Nephron (organoid): ENCODE data around the gene OPA1.

ENCODE experiments used
- H3K27ac Mint-ChIP-seq, 3 experiments: 2 replicates each; pipeline ENCODE4 v1.8.0; 2020; ENCODE audit warnings: mixed read lengths in 3 of 3, mild to moderate bottlenecking in 2 of 3, moderate library complexity in 1 of 3
- H3K27me3 Mint-ChIP-seq: 2 replicates; pipeline ENCODE4 v1.8.0; 2021; ENCODE audit warnings: low read depth, mild to moderate bottlenecking, moderate library complexity, mixed read lengths
- H3K36me3 Mint-ChIP-seq: 2 replicates; pipeline ENCODE4 v1.8.0; 2020; ENCODE audit warnings: low read depth, mixed read lengths
- H3K4me1 Mint-ChIP-seq: 2 replicates; pipeline ENCODE4 v1.8.0; 2020; ENCODE audit warnings: mixed read lengths
- H3K4me3 Mint-ChIP-seq, 3 experiments: 2 replicates each; pipeline ENCODE4 v1.8.0; 2020; ENCODE audit warnings: mild to moderate bottlenecking in 3 of 3, mixed read lengths in 3 of 3, moderate library complexity in 2 of 3
- H3K9me3 Mint-ChIP-seq: 2 replicates; pipeline ENCODE4 v1.8.0; 2020; ENCODE audit warnings: mixed read lengths
- TF ChIP-seq, protein P1 (sequence below), 3 experiments: fragments of 200-600 bp; sonication (generic); IDR thresholded peaks; one replicate each; pipeline ENCODE4 v1.5.0; 2021; ENCODE audit warnings: antibody characterized with exemption in 3 of 3; ENCODE audit not compliant: unreplicated experiment in 3 of 3

The OPA1 gene

DNA sequence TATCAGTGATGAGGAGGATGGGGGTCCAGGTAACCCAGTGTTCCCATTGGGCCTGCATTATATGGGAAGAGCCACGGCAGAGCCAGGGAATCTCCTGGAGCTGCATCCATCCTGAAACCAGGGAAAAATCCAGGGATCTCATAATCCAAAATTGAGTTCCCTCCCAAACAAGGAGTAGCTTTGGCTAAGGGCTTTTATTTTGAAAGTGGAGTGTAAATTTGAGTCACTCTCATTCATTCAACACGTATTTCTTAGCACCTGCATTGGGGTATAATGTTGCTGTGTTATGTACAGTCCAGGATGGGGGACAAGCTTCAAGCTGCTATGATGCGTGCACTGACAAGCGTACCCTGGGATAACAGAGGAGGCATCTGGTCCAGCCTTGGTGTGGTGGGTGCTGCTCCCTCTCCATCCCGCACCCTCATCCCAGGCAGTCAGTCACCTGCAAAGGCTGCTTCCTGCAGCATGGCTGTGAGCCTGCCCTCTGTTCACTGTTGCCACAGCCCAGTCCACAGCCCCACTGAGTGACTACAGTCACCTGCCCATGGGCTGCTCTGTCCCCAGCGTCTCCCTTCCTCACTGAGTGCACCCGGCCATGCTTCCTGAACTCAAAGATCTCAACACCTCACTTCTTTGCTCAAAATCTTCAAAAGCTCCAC is 135.6 kb downstream of the OPA1 start:
- TF ChIP-seq, protein P1, sequence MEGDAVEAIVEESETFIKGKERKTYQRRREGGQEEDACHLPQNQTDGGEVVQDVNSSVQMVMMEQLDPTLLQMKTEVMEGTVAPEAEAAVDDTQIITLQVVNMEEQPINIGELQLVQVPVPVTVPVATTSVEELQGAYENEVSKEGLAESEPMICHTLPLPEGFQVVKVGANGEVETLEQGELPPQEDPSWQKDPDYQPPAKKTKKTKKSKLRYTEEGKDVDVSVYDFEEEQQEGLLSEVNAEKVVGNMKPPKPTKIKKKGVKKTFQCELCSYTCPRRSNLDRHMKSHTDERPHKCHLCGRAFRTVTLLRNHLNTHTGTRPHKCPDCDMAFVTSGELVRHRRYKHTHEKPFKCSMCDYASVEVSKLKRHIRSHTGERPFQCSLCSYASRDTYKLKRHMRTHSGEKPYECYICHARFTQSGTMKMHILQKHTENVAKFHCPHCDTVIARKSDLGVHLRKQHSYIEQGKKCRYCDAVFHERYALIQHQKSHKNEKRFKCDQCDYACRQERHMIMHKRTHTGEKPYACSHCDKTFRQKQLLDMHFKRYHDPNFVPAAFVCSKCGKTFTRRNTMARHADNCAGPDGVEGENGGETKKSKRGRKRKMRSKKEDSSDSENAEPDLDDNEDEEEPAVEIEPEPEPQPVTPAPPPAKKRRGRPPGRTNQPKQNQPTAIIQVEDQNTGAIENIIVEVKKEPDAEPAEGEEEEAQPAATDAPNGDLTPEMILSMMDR (IDR thresholded peaks at IDR 0.05; ENCODE audit: unreplicated experiment in 3 of 3): no peak
- H3K9me3 Mint-ChIP-seq: no peaks in the 10 kb centered on the region
- no peaks in the 10 kb centered on the region for H3K4me1 Mint-ChIP-seq
- peaks cover 38% of the 10 kb centered on the region for H3K27me3 Mint-ChIP-seq
- no peak overlapping the region for H3K4me3 Mint-ChIP-seq
- no peaks in the 10 kb centered on the region for H3K36me3 Mint-ChIP-seq
- no peak overlapping the region for H3K27ac Mint-ChIP-seq

DNA sequence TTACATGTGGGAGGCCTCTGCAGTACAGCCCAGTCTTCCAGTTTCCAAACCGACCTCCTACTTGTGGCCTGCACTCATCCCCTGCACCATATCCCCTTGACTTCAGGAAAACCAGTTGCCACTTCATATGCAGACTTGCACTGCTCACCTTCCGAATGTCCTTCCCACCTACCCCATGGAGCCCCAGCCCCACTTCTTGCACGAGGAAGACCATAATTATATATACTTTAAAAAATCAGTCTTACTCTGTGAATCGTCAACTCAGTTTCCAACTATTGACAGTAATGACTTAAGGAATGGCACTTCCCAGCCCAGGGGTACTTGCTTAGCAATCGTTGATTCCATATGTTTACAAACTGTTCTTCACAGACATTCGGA is 136.1 kb downstream of the OPA1 start:
- no peaks in the 10 kb centered on the region for H3K4me1 Mint-ChIP-seq
- no peaks in the 10 kb centered on the region for H3K36me3 Mint-ChIP-seq
- H3K4me3 Mint-ChIP-seq: no peak overlapping the region
- no peaks in the 10 kb centered on the region for H3K9me3 Mint-ChIP-seq
- no peak overlapping the region for H3K27ac Mint-ChIP-seq
- H3K27me3 Mint-ChIP-seq: peaks cover 43% of the 10 kb centered on the region
- TF ChIP-seq, protein P1 (IDR thresholded peaks at IDR 0.05; ENCODE audit: unreplicated experiment in 3 of 3): no peak

DNA sequence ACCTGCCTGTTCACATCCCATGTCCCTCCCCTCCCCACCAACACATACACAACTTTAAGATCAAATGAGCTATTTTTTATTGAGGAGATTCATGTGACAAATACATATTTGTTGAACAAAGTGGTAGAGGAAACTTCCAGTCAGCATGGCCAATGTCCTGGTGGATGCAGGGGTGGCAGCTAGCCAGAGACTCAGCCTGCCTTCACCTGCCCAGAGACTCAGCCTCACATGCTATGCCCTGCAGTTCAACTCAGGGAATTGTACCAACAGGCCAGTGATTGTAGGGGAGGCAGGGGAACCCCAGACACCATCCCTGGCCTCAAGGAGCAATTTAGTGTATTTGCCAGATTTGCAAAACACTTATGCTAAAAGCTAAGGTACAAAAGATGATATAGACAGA is 136.6 kb downstream of the OPA1 start:
- H3K27me3 Mint-ChIP-seq: peaks cover 43% of the 10 kb centered on the region
- no peak overlapping the region for H3K27ac Mint-ChIP-seq
- no peaks in the 10 kb centered on the region for H3K36me3 Mint-ChIP-seq
- H3K4me3 Mint-ChIP-seq: no peak overlapping the region
- H3K9me3 Mint-ChIP-seq: no peaks in the 10 kb centered on the region
- TF ChIP-seq, protein P1 (IDR thresholded peaks at IDR 0.05; ENCODE audit: unreplicated experiment in 3 of 3): no peak
- H3K4me1 Mint-ChIP-seq: no peaks in the 10 kb centered on the region

DNA sequence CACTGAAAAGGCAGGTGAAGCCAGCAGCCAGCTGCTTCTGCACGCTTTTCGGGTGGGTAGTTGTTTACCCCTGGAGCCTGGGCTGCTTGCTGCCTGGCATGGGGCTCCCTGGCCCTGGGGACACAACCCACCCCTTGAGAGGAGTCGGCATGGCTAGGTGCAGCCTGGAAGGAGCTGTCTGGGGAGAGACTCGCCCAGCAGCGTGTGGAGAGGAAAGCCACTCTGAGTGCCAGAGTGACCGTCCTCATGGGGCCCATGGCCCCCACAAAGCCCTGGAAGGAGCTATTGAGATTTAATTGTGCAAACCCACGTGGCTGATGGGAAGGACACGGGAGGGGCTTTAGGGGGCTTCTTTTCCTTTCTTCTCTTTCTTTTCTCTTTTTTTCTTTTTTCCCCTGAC is 137.5 kb downstream of the OPA1 start:
- Mint-ChIP-seq H3K27ac (no peak overlapping the region), H3K36me3 (no peaks in the 10 kb centered on the region), H3K9me3 (no peaks in the 10 kb centered on the region), H3K27me3 (peaks cover 43% of the 10 kb centered on the region), H3K4me1 (no peaks in the 10 kb centered on the region), H3K4me3 (no peak overlapping the region)
- TF ChIP-seq, protein P1 (IDR thresholded peaks at IDR 0.05; ENCODE audit: unreplicated experiment in 3 of 3): no peak

DNA sequence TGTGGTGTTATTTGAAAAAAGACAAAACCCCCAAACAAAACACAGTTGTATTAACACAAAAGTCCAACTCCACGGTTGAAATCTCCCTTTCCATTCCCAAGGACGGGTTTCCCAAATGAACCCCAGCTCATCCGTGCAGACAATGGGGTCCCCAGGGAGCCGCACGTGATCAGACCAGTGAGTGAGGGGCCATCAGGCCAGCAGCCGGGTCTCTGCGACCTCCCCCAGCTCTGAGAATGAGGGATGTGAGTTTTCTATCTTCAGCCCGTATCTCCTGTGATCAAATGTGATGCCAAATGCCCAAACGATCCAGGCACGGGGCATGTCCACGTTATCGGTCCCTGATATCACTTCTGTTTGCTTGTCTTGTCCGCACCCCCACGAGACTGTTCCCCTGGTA is 138.0 kb downstream of the OPA1 start:
- Mint-ChIP-seq H3K9me3 (no peaks in the 10 kb centered on the region), H3K4me3 (no peak overlapping the region), H3K27ac (no peak overlapping the region), H3K4me1 (no peaks in the 10 kb centered on the region), H3K27me3 (peaks cover 46% of the 10 kb centered on the region), H3K36me3 (no peaks in the 10 kb centered on the region)
- TF ChIP-seq, protein P1 (IDR thresholded peaks at IDR 0.05; ENCODE audit: unreplicated experiment in 3 of 3): no peak

DNA sequence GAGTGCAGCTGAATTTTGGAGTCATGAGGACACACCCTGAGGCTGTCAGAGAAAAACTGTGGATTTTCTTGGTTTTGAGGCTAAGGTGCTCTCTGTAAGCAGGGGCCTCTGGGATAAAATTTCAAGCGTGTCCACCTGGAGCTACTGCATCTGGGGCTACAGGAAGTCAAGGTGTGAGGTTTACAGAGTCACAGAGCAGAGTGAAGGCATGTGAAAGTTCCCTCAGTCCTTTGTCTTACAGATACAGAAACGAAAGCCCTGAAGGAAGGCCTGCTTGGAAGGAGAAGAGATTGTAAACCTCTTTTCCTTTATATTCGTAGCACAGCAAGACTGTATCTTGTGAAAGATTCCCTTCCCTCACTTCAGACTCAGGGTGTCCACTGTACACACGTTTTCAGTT is 138.6 kb downstream of the OPA1 start:
- H3K4me3 Mint-ChIP-seq: no peak overlapping the region
- no peaks in the 10 kb centered on the region for H3K9me3 Mint-ChIP-seq
- TF ChIP-seq, protein P1 (IDR thresholded peaks at IDR 0.05; ENCODE audit: unreplicated experiment in 3 of 3): no peak
- H3K4me1 Mint-ChIP-seq: no peaks in the 10 kb centered on the region
- H3K27me3 Mint-ChIP-seq: peaks cover 53% of the 10 kb centered on the region
- no peaks in the 10 kb centered on the region for H3K36me3 Mint-ChIP-seq
- no peak overlapping the region for H3K27ac Mint-ChIP-seq
